GM19468 (cell line): ENCODE data around the gene FBXO10.
A peak's percentile ranks its signal among the peaks of the same experiment; 100 is the strongest.

Source experiments
- ATAC-seq: cut with Tn5 transposase; IDR thresholded peaks from one replicate; pipeline ENCODE4 v1.9.1; 2021; ENCODE audit warnings: mild to moderate bottlenecking, moderate library complexity, moderate number of reproducible peaks; ENCODE audit not compliant: unreplicated experiment; ENCODE audit errors: extremely low read depth

Gene FBXO10

GRCh38 chr9:37593883-37594448 lies 17.8 kb upstream of the FBXO10 start:
- no peak for ATAC-seq

GRCh38 chr9:37592108-37592951 lies 16.1 kb upstream of the FBXO10 start, which contains the start of gene TOMM5:
TOMM5 (minus strand) TSS chr9:37592597; CDS start chr9:37592532, 65 bp downstream.
- peak; percentile 59 for ATAC-seq

DNA sequence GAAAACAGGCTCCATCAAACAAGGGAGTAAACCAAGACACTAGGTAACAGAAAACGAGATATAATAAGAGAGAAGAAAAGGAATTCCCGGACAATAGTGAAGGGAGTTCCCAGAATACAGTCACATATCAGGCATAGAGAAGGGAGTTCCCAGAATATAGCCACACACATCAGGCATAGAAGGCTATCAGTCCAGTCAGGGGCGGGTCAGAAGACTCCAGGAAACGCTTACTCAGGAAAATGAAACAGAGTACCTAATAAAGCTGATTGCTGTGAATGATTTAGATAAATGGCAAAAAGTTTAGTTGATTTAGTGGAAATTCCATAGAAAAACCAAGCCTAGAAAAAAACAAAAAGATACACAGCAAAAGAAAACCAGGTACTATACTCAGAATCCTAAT lies 11.3 kb upstream of the FBXO10 start:
- ATAC-seq = no peak

DNA sequence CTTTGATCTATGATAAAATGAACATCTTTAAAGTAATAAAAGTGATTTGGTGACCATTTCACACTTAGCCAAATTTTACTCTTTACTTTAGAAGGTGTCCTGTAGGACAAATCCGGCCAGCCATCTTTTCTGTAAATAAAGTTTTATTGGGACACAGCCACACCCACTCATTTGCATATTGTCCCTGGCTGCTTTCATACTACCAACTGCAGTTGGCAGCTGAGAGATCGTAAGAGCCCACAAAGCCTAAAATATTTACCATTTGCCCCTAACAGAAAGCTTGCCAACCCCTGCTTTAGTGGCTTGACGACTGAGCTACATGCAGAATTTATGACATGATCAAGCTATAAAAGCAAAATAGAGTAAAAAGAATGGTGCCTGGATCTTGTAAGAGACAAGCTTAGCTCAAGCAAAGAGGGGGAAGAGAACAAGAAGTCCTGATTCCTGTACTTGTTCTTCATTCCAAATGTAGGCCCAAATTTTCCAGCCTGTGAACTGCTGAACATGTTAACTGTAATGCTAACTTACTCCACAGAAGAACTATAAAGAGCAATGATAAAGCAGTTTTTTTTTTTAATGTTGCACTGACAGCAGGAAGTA lies 7.4 kb upstream of the FBXO10 start:
- ATAC-seq = no peak

- ATAC-seq = no peak
These were observed 6.5 kb upstream of the FBXO10 start for GRCh38 chr9:37582548-37583157.

GRCh38 chr9:37575511-37575914 lies 667 bp downstream of the FBXO10 start:
- ATAC-seq = no peak

- no peak for ATAC-seq
These were observed 1.2 kb downstream of the FBXO10 start for GRCh38 chr9:37575001-37575400.

DNA sequence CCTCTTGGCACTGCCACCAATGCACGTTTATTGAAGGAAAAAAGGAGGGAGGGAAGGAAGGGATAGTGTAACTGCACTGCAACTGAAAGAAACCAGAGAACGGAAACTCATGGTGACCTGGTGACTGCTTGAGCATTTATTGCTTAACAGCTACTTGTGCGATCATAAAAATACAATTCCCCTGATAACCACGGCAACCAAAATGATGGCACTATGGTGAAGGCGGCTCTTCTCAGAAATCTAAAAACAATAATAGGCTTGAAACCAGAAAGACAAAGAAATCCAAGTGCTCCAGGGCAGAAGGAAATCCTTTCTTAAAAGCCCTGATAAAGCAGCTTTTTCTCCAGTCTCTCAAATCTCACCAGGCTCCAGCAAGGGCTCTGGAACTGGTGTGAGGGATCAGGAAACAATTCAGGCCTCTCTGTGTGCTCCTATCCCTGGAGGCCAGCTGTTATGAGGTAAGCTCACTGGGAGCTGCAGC lies 1.9 kb downstream of the FBXO10 start:
- ATAC-seq = no peak

DNA sequence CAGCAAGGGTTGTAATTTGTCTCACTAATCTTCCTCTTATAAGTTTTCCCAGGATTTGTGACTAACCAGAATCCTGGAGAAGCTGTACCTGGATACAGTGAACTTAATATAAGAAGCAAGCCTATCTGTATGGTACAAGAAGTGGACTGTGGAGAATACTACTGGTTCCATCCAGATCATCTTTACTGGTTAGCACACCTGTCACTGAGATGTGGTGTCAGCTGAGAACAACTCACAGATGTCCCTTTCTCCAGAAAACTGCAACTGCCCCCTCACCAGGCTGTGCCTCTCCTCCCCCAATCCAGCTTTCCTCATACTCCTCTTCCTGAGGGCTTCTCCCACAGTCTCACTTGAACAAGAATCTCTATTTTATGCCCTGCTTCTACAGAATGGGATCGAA lies 4.9 kb downstream of the FBXO10 start:
- ATAC-seq = no peak

- ATAC-seq = no peak
These were observed 9.5 kb downstream of the FBXO10 start for GRCh38 chr9:37566716-37567115.

- ATAC-seq = peak; percentile 75
These were observed 10.2 kb downstream of the FBXO10 start for GRCh38 chr9:37565661-37566618.

- ATAC-seq = no peak
These were observed 11.3 kb downstream of the FBXO10 start for GRCh38 chr9:37564916-37565315.

DNA sequence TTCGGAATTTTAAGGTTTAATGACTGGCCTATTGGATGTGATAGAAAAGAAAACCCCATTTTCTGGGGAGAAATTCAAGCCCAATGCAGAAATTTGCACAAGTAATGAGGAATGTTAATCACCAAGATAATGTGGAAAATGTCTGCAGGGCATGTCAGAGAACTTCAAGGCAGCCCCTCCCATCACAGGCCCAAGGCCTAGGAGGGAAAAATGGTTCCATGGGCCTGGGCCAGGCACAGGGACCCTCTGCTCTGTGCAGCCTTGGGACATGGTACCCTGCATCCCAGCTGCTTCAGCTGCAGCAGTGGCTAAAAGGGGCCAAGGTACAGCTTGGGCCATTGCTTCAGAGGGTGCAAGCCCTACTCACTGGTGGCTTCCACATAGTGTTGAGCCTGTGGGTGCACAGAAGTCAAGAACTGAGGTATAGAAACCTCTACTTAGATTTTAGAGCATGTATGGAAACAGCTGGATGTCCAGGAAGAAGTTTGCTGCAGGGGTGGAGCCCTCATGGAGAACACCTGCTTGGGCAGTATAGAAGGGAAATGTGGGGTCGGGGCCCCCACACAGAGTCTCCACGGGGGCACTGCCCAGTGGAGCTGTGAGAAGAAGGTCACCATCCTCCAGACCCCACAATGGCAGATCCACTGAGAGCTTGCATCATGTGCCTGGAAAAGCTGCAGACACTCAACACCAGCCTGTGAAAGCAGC lies 12.2 kb downstream of the FBXO10 start:
- ATAC-seq = no peak

- no peak for ATAC-seq
These were observed 13.4 kb downstream of the FBXO10 start for GRCh38 chr9:37562826-37563225.

DNA sequence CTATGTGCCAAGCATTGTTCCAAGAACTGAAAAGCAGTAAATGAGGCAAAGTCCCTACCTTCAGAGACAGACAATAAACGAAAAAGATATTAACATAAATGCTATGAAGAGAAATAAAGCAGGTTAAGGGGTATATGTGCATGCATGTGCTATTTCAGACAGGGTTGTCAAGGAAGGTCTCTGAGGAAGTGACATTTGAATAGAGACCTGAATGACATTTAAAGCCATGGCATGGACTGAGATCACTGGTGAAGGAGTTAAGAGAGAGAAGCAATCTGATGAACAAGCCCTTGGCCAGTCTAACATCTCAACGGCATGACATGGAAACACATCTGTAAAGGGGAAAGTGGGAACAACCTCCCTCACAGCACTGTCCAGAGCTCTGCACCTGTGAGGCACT lies 14.5 kb downstream of the FBXO10 start:
- no peak for ATAC-seq

DNA sequence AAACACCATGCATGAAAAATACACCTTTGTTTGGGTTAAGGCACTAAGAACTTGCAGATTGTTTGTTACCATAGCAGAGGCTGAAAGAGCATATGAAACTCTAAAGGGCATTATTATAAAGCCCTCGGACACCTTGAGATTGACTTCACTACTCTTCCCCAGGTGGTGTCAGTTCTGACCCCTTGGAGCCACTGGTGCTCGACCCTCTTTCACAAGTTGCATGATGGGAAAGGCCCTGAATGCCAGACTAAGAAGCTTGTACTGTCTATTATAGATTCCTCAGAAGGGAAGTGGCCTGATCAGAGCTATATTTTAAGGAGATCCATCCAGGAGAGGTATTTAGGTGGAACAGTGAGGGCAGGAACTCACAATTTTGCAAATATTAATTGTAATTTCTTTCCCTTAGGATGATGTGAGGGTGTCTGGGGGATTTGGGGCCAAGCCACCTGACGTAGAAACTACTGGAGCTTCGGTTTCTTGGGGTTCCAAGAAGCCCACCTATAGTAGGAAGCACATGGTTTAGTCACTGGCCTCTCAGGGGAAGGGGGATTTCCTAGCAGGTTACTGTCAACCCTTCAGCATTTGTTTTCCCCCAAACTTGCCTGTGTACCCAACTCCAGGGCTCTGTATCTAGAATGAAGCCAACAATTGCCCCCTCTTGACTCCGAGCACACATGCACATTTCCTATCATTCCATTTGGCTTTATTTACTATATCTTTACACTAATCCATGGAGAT lies 16.2 kb downstream of the FBXO10 start:
- no peak for ATAC-seq

GRCh38 chr9:37559125-37559524 lies 17.1 kb downstream of the FBXO10 start:
- no peak for ATAC-seq

- no peak for ATAC-seq
These were observed 20.4 kb downstream of the FBXO10 start for GRCh38 chr9:37555786-37556185.
